NCI-H187 (cell line): ENCODE measurements around the gene GDPGP1.
"Not testable (repeated sequence)": the region's sequence is repeated elsewhere in the genome, so short reads cannot be mapped to it uniquely, and the experiment has no call there.

Source experiments
- DNase-seq, 2 experiments: peaks; one replicate each; lab custom pipeline; 2025; lab: John Stamatoyannopoulos, UW

Gene GDPGP1

DNA sequence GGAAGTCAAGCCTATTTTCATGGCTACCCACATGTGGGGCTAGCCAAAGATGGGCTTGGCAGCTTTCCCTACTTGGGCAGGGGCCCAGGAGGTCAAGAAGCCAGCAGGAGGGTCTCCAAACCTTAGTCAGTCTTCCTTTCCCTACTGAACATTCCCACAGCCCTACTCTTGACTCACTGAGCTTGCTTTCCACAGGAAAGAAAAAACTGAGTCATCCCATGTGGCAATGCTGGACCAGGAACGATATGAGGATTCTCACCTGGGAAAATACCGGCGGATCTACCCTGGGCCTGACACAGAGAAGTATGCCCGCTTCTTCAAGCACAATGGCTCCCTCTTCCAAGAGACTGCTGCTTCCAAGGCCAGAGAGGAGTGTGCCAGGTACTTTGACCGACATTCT, 27.8 kb downstream of the GDPGP1 start:
- DNase-seq: no peak

DNA sequence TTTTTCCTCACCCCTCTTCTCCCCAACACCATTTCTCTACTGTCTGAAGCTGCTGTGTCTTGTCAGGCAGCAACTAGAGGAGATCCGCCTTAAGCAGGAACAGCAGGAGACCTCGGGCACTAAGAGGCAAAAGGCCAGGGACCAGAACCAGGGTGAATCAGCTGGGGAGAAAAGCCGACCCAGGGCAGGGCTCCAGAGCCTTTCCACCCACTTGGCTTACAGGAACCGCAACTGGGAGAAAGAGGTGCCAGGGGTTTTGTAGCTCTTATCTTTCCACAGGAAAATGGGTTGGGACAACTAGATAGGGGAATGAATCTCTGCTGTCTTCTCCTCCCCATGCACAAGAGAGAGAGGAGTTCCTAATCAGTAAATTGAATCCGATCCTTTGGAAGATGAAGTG, 28.4 kb downstream of the GDPGP1 start:
- DNase-seq: no peak

DNA sequence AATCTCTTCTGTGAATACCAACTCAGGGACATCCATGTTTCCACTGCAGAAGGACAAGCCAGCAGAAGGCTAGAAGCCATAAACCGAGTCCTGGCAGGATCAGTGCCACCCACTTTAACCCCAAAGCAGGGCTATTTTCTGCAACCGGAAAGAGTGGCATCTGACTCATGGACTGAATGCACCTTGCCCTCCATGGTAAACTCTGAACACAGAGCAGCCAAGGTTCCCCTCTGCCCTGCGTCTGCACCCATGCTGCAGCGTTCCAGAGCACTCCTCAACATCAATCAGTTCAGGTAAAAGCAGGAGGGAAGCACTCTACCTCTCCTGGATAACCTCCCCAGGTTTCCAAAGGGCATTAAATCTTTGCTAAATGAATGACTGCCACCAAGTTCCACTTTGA, 30.7 kb downstream of the GDPGP1 start:
- DNase-seq: no peak

DNA sequence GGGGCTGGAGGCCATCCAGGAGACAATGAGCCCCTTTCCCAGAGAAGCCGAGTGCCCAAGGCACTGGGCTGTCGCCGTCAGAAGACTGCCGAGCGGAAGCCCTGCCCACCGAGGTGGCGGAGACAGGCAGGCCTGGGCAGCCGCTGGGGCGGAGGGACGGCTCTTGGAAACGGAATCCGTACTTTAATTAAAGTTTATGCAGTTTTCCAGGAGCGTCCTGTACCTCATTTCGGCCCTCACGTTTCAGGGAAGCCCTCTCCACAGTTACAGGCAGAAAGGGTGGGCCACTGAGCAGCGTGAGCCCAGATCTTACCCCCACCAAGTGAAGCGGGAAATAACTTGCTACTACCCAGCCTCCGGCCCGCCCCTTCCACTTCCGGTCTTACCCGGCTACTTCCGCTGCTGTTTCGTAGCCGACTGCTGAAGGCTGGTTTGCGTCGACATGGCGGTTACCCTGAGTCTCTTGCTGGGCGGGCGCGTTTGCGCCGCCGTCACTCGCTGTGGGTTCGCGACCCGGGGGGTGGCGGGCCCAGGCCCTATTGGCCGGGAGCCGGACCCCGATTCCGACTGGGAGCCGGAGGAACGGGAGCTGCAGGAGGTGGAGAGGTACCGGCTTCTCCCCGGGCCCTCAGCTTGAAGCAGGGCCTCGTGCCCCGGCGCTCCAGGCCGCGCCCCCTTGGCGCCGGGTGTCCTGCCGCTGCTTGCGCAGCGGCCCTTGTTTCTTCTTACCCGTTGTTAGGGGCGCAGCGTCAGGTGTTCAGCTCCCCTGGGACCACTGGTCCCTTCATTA, 31.5 kb downstream of the GDPGP1 start, which contains the start of gene NGRN:
NGRN (plus strand) TSS at position 402 of the 790 bp plus-strand sequence; CDS start at position 443, 41 bp downstream.
- peak; percentile 73 for DNase-seq

DNA sequence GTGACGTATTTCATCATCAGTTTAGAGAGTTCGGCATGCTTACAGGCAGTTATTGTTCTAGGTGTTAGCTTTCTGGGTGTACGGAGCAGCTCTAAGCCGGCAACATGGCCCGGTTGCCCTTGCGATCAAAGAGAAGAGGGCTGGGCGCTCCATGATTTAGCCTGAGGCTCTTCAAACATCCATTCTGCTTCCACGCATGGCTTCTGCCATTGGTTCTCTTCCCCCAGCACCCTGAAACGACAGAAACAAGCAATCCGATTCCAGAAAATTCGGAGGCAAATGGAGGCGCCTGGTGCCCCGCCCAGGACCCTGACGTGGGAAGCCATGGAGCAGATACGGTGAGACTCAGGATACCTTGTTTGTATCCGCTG, 32.0 kb downstream of the GDPGP1 start:
- DNase-seq: peak; percentile 2 to 36

DNA sequence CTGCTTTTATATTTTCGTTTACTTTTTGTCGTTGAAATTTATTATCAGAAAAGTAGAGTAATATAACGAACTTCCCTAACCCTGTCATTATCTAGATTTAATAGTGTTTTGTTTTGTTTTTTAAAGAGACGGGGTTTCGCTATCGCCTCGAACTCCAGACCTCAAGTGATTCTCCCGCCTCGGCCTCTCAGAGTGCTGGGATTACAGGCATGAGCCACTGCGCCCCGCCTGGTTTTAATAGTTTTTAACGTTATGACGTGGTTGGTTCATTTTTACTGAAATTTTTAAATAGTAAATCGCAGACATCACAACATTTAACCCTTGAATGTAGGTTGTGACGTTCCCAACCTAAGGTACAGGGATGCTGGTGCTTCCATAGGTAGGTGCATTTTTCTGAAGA, 32.5 kb downstream of the GDPGP1 start:
- no peak for DNase-seq

DNA sequence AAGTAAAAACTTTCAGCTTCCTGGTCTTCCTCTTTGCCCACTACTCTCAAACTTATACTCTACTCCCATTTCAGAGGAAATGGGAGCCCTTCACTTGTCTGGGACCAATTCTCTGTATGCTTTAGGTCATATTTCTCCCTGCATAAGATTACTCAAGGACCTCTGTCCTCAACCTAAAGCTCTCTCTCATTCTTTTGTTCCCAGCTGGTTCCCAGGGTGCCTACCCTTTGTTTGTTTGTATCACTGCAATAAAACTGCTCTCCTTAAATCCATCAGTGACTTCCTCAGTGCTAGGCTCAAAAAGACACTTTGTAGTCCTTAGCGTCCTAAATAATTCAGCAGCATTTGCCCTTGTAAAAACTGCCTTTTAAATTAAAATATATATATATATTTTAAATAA, 34.4 kb downstream of the GDPGP1 start:
- DNase-seq: peak; percentile 5 to 14

DNA sequence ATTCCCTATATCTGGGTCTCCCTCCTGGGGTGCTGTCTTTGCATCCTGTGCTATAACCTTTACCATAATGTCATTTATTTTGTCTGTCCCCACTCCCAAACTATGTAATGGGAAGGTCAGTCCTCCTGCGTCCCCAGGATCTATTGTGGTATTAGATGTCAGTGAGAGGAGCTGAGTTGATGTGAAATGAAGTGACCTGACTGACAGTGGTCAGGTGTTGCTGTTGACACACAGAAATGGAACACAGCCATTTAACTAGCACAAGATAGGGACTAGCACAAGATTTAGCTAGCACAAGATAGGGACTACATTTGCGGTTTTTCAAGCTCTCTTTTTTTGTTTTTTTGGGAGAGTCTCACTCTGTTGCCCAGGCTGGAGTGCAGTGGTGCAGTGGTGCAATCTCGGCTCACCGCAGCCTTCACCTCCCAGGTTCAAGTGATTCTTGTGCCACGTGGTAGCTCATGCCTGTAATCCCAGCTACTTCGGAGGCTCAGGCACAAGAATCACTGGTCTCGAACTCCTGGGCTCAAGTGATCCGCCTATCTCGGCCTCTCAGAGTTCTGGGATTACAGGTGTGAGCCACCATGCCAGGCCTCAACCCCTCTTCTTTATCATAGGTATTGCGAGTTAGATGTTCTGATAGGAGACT, 36.6 kb downstream of the GDPGP1 start:
- no peak for DNase-seq

DNA sequence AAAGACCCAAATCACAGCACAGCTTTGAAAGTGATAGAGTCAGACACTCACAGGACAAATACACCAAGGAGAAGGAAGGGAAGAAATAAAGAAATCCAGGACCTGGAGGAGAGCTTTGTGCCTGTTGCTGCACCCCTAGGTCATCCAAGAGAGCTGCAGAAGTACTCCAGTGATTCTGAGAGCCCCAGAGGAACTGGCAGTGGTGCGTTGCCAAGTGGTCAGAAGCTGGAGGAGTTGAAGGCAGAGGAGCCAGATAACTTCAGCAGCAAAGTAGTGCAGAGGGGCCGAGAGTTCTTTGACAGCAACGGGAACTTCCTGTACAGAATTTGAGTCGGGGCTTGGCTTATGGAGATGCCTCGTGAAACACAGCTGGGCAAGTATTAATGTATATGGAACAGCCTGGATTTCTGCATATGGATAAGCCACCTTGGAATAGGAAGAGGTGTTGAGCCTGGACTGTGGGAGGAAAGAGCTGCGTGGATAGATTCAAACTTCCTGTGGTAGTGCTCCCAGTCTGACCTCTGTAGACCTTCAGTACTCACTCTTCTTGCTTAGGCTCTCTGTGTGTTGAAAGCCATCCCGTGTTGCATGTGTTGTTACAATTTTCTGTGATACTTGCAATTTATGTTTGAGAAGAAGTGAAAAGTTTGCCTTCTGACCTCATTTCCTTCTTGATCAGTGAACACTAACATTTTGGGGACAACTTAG, 37.6 kb downstream of the GDPGP1 start:
- no peak for DNase-seq

DNA sequence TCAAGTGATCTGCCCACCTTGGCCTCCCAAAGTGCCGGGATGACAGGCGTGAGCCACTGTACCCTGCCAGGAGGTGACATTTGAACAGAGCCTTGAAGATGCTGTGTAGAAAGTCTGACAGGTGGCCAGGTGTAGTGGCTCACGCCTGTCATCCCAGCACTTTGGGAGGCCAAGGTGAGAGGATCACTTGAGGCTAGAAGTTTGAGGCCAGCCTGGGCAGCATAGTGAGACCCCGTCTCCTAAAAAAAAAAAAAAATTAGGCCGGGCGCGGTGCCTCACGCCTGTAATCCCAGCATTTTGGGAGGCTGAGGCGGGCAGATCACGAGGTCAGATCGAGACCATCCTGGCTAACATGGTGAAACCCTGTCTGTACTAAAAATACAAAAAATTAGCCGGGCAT, 44.5 kb downstream of the GDPGP1 start:
- not testable (repeated sequence) for DNase-seq

DNA sequence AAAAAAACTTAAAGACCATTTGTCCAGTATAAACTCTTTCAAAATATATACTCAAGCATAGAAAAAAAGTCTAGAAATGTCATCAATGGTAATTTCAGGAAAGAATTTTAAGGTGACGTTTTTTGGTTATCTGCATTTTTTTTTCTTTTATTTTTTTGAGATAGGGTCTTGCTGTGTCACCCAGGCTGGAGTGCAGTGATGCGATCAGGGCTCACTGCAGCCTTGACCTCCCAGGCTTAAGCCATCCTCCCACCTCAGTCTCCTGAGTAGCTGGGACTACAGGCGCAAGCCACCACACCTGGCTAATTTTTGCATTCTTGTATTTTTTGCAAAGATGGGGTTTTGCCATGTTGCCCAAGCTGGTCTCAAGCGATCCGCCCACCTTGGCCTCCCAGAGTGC, 46.7 kb downstream of the GDPGP1 start:
- DNase-seq: not testable (repeated sequence)

DNA sequence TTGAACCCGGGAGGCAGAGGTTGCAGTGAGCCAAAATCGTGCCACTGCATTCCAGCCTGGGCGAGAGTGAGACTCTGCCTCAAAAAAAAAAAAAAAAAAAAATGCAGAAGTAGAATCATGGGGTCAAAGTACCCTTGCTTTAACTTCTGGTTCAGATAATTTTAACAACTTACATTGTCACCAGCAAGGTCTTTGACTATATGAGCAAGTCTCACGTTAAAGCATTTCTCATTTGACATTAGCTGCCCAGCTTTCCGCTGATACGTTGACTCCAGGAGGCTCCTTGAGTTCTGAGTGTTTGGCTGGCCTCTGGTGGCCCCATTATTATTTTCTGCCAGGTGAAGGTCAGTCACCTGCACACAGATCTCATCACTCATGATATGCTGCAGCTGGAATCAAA, 47.6 kb downstream of the GDPGP1 start:
- DNase-seq: not testable (repeated sequence)

DNA sequence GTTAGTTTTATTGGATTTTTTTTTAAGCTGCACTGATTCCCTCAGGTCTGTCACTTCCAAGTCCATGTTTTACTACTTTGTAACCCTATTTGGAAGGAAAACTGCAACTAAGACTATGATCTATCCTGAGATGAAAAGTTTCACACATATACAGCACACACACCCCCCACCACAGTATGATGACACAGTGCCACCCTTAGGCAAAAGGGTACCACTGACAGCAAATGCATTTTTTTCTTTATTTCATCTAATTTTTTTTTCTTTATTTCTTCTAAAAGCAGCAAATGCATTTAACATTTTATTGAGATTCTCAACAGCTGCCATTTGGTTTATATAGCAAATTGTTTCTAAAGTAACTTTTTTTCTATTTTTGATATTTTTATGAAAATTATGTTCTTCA, 52.7 kb downstream of the GDPGP1 start:
- DNase-seq: no peak

DNA sequence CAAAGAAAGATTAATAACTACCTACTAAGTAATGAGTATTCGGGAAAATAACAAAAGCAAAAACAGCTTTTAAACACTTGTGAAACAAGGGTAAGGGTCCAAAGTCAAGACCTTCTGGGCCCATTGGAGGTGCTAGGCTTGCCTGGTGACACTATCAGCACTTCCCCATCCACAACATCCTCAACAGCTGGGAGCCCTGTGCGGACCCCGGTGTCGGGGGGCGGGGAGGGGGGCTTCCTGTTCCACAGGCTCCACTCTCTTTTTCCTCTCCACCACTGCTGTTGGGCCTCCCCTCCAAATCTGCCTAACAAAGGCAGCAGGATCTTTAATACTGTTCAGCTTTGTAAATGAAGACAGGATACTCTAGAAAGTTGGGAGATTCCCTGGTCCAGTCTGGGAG, 53.1 kb downstream of the GDPGP1 start:
- no peak for DNase-seq

DNA sequence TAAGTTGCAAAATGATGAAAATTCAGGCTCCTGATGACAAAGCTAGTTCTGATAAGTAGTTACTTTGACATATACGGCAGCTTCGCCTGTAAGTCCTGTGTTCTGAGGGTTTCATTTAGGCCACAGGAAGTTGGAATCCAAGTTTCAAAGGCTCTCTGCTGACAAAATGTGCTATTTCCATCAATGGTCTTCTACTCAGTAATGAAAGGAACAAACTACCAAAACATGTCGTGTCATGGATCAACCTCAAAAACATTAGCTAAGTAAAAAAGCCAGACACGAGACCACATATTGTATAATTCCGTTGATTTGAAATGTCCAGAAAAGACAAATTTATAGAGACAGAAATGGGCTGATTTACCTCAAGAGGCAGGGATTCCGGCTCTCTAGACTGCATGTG, 53.9 kb downstream of the GDPGP1 start:
- no peak for DNase-seq

DNA sequence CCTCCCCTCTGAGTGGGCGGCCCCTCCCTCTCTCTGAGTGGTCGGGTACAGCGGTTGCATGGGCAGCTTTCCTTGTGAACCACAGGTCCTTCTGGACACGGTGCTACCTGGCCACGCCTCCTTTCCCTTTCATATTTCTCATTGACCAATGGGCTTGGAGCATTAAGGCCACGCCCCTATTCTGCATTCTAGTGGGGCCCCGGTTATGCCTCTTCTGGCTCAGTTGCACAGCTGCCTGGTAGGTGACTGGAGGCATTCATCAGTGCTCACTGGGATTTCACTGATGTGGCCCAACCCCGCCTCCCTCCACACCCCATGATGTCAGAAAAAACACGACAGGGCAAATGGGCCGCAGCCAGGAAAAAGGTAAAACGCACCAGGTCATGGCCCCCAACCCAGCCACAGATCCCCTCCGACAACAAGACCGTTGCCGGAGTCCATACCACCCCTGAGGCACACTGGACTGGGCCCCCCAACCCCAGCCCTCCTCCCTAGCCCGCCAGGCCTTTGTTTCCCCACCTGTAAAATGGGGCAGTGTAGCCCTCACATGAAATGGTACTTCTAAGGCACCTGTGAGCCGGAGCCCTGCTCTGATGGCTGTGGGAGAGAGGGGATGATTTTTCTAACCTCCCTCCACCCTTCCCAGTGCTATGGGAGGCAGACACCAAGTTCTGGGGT, 57.8 kb downstream of the GDPGP1 start:
- peak; percentile 15 to 54 for DNase-seq

DNA sequence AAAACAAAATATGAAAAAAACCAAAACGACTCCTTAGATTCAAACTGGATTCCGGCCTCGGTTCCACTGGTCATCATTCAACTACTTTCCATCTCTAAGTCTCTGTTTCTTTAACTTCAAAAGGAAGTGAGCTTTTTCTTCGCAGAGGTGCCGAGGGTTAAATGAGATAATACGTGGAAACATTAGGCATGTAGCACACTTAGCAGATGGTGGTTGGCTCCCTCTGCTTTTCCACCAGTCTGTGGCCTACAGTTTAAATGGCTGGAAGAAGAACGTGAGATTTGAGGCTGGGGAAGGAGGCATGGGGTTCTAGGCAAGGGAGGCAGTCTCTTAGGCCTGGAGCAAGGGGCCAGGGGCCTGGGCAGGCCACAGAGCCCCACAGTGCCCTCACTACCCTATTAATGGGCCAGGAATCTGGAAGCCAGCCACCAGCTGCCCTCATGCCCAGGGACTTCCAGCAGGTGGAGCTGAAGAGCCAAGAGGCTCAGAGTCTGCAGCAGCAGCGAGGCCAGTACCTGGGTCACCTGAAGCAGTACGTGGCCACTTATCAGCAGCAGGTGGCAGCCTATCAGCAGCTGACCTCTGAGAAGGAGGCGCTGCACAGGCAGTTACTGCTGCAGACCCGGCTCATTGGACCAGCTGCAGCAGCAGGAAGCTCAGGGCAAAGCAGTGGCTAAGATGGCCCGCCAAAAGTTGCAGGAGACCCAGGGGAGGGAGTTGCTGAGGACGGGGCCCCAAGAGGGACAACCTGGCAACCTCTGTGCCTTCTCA, 59.2 kb downstream of the GDPGP1 start:
- DNase-seq: peak; percentile 65 to 77

DNA sequence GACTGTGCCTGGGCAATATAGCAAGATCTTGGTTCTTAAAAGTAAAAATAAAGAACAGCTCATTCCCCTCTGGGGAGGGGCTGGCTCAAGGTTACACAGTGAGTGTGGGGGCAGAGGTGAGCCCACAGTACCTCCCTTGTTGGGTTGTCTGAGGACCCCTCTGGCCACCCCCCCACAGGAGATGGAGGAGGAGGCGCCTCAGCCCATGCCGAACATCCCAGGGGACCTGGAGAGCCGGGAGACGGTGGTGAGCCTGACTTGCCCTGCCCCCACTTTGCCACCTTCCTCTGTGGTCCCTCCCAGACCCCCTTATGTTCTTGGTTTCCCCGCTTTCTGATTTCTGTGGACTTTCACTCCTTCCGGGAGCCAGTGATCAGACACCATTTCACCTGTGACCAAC, 60.1 kb downstream of the GDPGP1 start:
- no peak for DNase-seq

DNA sequence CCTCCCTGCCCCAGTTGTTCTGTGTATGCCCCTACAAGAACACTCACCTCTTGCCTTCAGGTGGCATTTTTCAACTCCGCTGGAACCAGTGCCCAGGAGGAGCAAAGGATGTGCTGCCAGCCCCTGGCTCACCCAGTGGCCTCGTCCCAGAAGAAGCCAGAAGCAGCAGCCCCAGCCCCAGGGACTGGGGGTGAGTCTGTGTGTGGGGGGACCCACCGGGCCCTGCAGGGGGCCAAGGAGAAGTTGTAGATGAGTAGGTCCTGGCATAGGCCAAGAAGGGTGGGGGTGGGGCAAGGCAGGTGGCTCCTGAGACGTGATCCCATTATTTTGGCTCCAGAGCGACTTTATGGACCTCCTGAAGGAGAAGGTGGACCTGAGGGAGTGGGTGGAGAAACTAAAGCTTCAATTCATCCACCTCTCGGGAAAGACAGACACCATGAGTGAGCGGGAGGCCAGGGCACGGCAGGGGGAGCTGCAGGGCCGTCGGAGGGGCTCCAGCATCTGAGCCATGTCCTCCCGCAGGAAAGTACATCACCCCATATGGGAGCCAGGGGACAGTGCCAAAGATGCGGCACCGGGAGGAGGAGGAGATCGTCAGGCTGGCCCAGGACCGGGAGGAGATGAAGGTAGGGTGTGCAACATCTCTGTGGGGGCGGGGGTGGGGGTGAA, 60.7 kb downstream of the GDPGP1 start:
- DNase-seq: no peak

DNA sequence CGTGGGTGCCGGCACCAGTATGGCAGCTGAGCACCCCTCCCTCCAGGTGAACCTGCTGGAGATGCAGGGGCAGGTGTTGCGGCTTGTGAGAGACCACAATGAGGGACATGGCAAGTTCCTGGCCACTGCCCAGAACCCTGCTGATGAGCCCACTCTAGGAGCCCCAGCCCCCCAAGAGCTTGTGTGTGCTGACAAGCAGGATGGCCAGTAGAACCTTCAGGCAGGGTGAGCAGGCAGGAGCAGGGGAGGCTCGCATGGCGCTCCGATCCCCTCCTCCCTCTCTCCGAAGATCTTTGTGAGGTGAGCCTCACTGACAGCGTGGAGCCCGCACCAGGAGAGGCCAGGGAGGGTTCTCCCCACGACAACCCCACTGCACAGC, 61.2 kb downstream of the GDPGP1 start:
- DNase-seq: no peak
